ENCODE measurements around the gene PTCH1. TPM values are rescaled to one million over a fixed set of nuclear protein-coding genes. Genes with fewer than 3 reads are reported as not detected.

PTCH1 gene
- total RNA-seq, 1 donor from 2014 or later, result 9.9 TPM

DNA sequence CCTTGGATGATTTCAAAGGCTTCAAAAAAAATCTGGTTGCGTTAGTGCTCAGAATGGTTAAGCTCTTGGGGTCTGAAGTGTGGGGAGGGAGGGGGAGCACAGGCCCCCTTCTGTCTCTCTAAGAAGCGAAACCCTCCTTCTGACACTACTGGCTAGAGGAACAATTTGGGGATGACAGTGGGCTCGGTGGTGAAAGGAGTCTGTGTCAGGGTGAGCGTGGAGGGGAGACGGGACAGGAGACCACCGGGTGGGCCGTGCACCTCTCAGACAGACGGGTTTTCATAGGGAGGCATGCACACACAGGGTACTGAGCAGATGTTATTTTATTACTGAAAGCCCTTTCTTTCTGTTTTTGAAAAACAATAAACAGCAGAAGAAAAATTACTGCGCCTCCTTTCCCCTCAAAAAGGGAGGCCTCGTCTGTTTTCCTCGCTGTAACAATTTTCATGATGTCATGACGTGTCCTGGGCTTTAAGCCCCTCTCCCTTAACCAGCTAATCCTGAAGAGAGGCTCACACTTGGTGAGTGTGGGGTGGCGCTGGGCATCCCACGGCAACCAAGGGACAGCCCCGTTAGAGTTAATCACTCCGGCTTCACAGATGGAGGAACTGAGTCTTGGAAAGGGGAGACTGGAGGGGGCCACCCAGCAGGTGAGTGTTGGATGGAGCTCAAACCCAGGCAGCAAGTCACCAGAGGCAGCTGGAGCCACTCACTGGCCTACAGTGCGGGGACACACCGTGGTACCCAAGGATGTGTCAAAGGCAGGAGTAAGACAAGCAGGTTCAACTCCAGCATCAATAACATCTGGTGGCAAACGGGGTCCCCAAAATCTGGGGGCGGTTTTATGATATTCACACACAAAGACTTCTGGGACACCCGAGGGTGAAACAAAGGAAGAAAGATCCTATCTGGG is 53.4 kb downstream of the PTCH1 start:
- H3K4me1 Mint-ChIP-seq (ENCODE audit: low read depth), result peaks cover 34% of the 10 kb centered on the region
- peaks cover 9% of the 10 kb centered on the region for H3K36me3 Mint-ChIP-seq (ENCODE audit: low read depth)
- peak overlapping the region; percentile 77 for H3K4me3 Mint-ChIP-seq
- intact Hi-C loops (cut with micrococcal nuclease), result loop anchor here (2.0 to 10.0 kb wide), 4 partner anchors 37 to 1101 kb away; no protein-coding TSS in a partner anchor
- peaks cover 52% of the 10 kb centered on the region for H3K27me3 Mint-ChIP-seq (ENCODE audit: insufficient read depth)
- DNase-seq (ENCODE audit: low spot score), result no peak
- peak overlapping the region; percentile 11 for H3K27ac Mint-ChIP-seq
- no peaks in the 10 kb centered on the region for H3K9me3 Mint-ChIP-seq

DNA sequence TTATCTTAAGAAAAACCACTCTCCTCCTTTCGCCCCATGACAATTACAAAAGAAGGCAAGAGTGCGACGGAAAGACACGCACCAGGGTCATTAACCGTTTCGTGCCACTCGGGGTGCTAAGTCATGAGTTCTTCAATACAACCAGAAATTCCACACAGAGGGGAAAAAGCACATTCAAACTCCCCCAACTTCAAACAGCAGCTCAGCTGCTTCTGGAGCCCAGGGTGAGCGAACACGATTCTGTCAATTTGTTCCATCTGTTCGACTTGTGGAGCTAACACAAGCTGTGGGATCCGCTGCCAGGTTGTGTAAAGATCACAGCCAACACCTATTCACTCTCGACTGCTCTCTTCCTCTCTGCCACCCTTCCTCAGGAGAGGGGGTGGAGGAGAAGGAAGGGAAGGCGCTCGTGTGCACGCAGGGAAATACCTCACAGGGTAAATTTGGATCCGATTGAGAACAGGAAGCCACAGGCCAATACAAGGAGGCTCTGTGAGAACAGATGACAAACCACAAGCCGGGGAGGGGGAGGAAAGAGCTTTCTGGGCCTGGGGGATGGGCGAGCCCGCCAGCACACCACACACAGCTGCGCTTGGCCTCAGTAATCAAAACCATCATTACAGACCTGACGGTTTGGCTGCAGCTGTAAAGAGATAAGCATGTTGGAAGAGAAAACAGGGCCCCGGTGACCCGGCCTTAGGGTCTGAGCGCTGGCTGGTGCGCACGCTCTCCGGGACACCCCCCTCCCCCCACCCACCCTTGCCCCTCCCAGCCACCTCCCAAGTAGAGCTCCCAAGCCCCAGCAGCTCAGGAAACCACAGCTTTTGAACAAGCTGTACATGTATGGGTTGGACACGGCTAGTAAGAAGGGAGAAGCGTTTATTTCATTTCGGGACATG is 54.3 kb downstream of the PTCH1 start:
- intact Hi-C loops (cut with micrococcal nuclease), result loop anchor here (1.0 to 10.0 kb wide), 7 partner anchors 32 to 1102 kb away; no protein-coding TSS in a partner anchor
- Mint-ChIP-seq H3K4me3 (peak overlapping the region; percentile 77), H3K27me3 (ENCODE audit: insufficient read depth) (peaks cover 53% of the 10 kb centered on the region), H3K36me3 (ENCODE audit: low read depth) (peaks cover 9% of the 10 kb centered on the region), H3K27ac (peak overlapping the region; percentile 82), H3K9me3 (no peaks in the 10 kb centered on the region), H3K4me1 (ENCODE audit: low read depth) (peaks cover 34% of the 10 kb centered on the region)
- peak; percentile 78 for DNase-seq (ENCODE audit: low spot score)

DNA sequence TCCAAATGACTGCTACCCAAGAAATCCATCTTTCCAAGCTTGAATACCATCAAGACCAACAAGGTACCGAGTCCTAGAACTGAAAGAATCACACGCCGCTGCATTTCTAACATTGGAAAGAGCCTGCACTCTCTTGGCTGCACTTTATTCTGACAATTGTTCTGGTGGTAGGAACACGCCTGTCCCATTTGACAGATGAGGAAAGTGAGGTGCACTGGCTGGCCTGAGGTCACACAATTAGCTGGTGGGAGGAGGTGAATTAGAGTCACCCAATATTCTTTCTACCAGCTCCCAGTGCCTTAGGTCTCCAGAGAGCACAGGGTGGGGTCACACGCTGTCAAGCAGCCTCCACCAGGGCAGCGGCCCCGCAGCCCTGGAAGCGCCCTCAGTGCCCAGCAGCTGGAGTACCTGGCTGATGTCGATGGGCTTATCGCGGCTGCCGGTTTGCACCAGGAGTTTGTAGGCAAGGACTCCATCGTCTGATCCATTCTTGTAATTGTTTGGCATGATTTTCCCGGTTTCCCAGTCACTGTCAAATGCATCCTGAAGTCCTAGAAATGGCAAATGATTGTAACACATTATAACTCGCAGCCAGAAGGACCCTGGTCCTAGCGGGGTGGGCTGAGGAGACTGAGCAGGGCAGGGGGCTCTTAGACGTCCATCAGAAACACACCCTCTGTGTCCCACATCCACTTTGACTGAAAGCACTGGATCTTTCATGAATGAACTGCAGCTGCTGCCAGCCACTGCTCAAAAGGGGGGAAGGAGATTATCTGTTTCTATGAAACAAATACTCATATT is 55.1 kb downstream of the PTCH1 start:
- Mint-ChIP-seq H3K4me1 (ENCODE audit: low read depth) (peaks cover 34% of the 10 kb centered on the region), H3K27ac (peak overlapping the region; percentile 82), H3K9me3 (no peaks in the 10 kb centered on the region), H3K36me3 (ENCODE audit: low read depth) (peaks cover 12% of the 10 kb centered on the region), H3K4me3 (peak overlapping the region; percentile 77), H3K27me3 (ENCODE audit: insufficient read depth) (peaks cover 48% of the 10 kb centered on the region)
- intact Hi-C loops (cut with micrococcal nuclease), result loop anchor here (1.0 to 10.0 kb wide), 7 partner anchors 33 to 1103 kb away; no protein-coding TSS in a partner anchor
- no peak for DNase-seq (ENCODE audit: low spot score)

DNA sequence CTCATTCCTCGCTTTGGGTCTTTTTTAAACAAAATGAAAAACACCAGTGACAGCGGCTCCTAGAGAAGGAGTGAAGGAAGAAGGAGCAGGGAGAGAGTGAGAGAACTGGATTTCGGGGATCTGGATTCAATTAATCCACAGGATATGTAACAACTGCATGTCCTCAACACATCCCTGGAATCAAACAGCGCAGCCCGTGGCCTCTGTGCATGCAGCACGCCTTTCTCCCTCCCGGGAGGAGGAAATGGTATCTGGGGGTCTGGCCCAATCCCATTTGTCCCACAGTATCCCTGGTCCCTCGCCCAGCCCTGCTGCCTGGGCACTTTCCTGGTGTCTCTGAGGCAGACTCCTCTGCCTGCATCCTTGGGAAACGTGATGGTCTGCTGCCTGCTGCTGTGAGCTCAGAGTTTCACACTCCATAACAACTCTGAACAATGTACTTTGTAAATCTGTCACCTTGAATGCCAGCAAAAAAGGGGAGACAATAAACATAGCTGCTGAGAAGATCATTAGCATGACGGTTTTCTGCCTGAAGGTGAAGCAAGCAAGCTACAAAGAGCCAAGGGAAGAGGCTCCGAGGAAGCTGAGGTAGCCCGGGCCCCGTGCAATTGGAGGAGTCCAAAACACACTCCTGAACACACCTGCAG is 56.1 kb downstream of the PTCH1 start:
- peaks cover 48% of the 10 kb centered on the region for H3K27me3 Mint-ChIP-seq (ENCODE audit: insufficient read depth)
- no peak overlapping the region for H3K4me3 Mint-ChIP-seq
- H3K9me3 Mint-ChIP-seq, result no peaks in the 10 kb centered on the region
- no peak for DNase-seq (ENCODE audit: low spot score)
- intact Hi-C loops (cut with micrococcal nuclease), result loop anchor here (5.0 to 10.0 kb wide), 3 partner anchors 288 to 1104 kb away; no protein-coding TSS in a partner anchor
- no peak overlapping the region for H3K27ac Mint-ChIP-seq
- peaks cover 14% of the 10 kb centered on the region for H3K36me3 Mint-ChIP-seq (ENCODE audit: low read depth)
- peaks cover 34% of the 10 kb centered on the region for H3K4me1 Mint-ChIP-seq (ENCODE audit: low read depth)

DNA sequence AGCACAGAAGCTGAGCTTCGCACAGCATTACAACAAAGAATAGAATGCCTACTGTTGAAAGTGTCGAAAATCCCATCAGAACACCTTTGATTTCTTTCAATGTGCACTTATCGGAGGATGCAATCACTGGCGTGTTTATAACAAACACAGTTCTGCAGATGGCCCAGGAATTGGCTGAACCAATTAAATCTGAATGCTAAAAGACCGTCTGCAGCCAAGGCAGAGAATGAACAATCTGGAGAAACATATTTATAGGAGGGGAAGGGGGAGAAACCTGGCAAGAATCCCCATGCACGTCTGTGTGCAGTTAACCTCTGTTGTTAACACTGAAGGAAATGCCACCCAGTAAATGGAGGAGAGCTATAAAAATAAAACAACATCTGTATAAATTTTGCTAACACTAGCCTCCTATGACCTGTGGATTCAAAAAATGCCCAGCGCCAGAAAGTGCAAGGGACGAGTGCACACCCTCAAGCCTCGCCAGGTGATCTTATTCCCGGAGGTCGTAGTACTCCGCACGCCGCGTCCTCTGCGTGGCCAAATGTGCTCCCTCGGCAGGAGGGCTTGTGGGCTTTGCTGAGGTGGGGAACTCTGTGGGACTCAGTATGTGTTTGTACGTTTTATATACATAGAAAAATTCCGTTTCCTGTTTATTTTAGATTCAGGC is 56.8 kb downstream of the PTCH1 start:
- peaks cover 42% of the 10 kb centered on the region for H3K27me3 Mint-ChIP-seq (ENCODE audit: insufficient read depth)
- intact Hi-C loops (cut with micrococcal nuclease), result loop anchor here (5.0 to 10.0 kb wide), 3 partner anchors 288 to 1105 kb away; no protein-coding TSS in a partner anchor

DNA sequence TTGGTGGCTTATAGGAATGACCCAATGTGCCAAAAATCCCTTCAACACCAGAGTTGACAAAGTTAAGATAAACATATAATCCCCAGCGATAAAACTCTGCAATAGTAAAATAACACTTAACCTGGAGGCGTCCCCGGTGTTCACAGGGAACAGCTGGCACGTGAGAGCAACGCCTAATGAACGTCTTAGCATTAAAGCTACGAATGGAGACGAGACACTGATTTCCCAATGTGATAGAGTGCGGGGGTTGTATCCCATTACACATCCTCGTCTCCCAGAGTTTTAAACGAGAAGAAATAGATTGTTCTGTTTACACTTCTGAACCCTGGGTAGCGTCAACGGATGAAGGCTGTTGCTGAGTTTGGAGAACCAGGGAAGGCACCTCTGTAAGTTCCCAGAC is 57.6 kb downstream of the PTCH1 start:
- DNase-seq (ENCODE audit: low spot score), result no peak
- Mint-ChIP-seq H3K4me3 (no peak overlapping the region), H3K9me3 (no peaks in the 10 kb centered on the region), H3K4me1 (ENCODE audit: low read depth) (peaks cover 34% of the 10 kb centered on the region), H3K27ac (no peak overlapping the region), H3K27me3 (ENCODE audit: insufficient read depth) (peaks cover 38% of the 10 kb centered on the region), H3K36me3 (ENCODE audit: low read depth) (peaks cover 11% of the 10 kb centered on the region)
- intact Hi-C loops (cut with micrococcal nuclease), result no loop called here

More for the DNA sequence above, 56.8 kb downstream of the PTCH1 start:
- DNase-seq (ENCODE audit: low spot score), result no peak
- no peak overlapping the region for H3K4me3 Mint-ChIP-seq
- H3K36me3 Mint-ChIP-seq (ENCODE audit: low read depth), result peaks cover 12% of the 10 kb centered on the region
- H3K9me3 Mint-ChIP-seq, result no peaks in the 10 kb centered on the region
- H3K4me1 Mint-ChIP-seq (ENCODE audit: low read depth), result peaks cover 34% of the 10 kb centered on the region
- no peak overlapping the region for H3K27ac Mint-ChIP-seq

DNA sequence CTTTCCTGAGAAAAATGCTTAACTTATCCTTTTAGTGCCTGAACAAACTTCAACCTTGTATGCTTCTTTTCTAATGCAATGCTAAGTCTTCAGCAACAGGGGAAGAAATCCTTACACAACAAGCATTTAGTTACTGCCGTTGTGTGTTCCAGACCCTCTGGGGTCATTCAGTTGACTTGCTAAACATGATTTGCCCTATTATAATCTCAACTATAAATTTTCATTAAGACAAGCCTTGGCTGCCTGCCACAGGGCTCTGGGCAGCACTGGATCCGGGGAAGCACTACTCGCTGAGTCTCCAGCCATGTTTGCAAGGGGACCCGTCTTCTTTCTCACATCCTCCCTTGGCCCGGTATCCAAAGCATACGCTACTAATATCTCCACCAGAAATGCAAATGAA is 58.1 kb downstream of the PTCH1 start:
- DNase-seq (ENCODE audit: low spot score), result no peak
- H3K27me3 Mint-ChIP-seq (ENCODE audit: insufficient read depth), result peaks cover 36% of the 10 kb centered on the region
- no peak overlapping the region for H3K27ac Mint-ChIP-seq
- no peak overlapping the region for H3K4me3 Mint-ChIP-seq
- H3K36me3 Mint-ChIP-seq (ENCODE audit: low read depth), result peaks cover 14% of the 10 kb centered on the region
- intact Hi-C loops (cut with micrococcal nuclease), result no loop called here
- H3K9me3 Mint-ChIP-seq, result no peaks in the 10 kb centered on the region
- peaks cover 30% of the 10 kb centered on the region for H3K4me1 Mint-ChIP-seq (ENCODE audit: low read depth)

DNA sequence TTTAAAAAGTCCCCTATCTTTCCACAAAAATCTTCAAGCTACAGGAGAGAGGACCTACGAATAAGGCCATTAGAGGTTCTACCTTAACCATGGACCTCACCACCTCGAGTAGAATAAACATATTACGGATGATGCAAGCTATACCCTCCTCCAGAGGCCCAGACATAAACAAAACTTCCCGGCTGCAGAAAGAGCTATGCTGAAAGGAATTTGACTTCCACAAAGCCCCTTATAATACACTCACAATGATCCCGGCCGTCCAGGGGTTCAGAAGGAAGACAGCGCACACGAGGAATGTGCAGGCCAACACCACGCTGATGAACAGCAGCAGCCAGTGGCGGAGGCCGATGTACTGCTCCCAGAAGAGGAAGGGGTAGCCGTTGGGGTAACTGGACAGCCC is 59.0 kb downstream of the PTCH1 start:
- DNase-seq (ENCODE audit: low spot score), result no peak
- Mint-ChIP-seq H3K27ac (no peak overlapping the region), H3K9me3 (no peaks in the 10 kb centered on the region), H3K4me1 (ENCODE audit: low read depth) (peaks cover 21% of the 10 kb centered on the region), H3K27me3 (ENCODE audit: insufficient read depth) (peaks cover 32% of the 10 kb centered on the region), H3K36me3 (ENCODE audit: low read depth) (peaks cover 14% of the 10 kb centered on the region), H3K4me3 (no peak overlapping the region)
- intact Hi-C loops (cut with micrococcal nuclease), result no loop called here

DNA sequence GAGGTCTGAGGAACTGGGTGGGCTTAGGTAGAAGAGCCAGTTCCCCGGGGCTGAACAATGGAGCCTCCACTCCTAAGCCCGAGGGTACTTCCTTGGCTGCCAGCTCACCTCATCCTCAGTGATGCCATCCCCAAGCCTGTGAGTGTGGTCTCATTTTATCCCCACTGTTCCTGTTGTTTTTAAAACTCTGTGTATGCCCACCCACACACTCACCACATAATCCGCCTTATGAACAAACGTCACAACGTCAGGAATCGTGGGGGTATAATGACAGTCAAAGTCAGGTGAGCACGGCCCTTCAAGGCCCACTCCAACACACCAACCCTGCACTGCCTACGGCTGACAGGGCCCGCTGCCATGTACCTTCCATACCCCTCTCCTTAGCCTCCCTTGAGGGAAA is 61.1 kb downstream of the PTCH1 start:
- Mint-ChIP-seq H3K36me3 (ENCODE audit: low read depth) (peaks cover 11% of the 10 kb centered on the region), H3K27me3 (ENCODE audit: insufficient read depth) (peaks cover 19% of the 10 kb centered on the region), H3K4me1 (ENCODE audit: low read depth) (peaks cover under 1% of the 10 kb centered on the region), H3K9me3 (no peaks in the 10 kb centered on the region), H3K27ac (no peak overlapping the region), H3K4me3 (no peak overlapping the region)
- DNase-seq (ENCODE audit: low spot score), result no peak
- intact Hi-C loops (cut with micrococcal nuclease), result no loop called here

DNA sequence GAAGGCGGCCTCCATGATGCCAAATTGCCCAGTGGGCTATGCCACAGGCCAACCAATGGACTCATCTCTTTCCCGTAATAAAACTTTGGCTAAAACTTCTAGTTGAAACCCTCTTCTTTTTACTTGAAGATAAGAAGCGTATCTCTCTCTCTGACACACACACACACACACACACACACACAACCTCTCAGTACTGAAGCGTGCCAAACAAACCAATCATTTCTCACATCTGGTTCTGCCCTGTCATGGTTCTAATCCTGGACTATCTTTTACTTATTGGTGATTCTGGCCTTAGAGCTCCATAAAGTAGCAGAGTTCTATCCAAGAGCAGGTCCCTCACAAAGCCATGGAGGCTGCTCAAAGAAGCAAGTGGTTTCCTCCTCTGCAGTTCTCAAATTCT is 64.6 kb downstream of the PTCH1 start:
- Mint-ChIP-seq H3K4me3 (no peak overlapping the region), H3K27me3 (ENCODE audit: insufficient read depth) (peaks cover 6% of the 10 kb centered on the region), H3K36me3 (ENCODE audit: low read depth) (peaks cover 8% of the 10 kb centered on the region), H3K4me1 (ENCODE audit: low read depth) (no peaks in the 10 kb centered on the region), H3K9me3 (no peaks in the 10 kb centered on the region), H3K27ac (no peak overlapping the region)
- DNase-seq (ENCODE audit: low spot score), result no peak
- intact Hi-C loops (cut with micrococcal nuclease), result no loop called here

DNA sequence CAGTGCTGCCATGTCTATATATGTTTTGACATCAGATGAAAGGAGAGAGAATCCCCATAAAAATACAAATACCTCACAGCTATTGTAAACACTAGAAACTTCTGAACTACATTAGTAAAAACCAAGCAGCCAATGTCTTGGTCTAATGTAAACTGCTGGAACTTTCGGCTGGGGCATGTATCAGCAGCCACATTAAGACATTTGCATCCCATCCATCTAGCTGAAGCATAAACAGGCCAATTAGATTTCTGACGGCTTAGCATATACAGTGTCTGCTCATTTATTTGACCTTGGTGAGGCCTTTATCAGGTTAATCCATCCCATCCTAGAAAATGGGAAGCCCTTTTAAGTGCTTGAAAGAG is 65.7 kb downstream of the PTCH1 start:
- intact Hi-C loops (cut with micrococcal nuclease), result no loop called here
- Mint-ChIP-seq H3K9me3 (no peaks in the 10 kb centered on the region), H3K27ac (no peak overlapping the region), H3K27me3 (ENCODE audit: insufficient read depth) (peaks cover 6% of the 10 kb centered on the region), H3K36me3 (ENCODE audit: low read depth) (peaks cover 3% of the 10 kb centered on the region), H3K4me1 (ENCODE audit: low read depth) (no peaks in the 10 kb centered on the region), H3K4me3 (no peak overlapping the region)
- DNase-seq (ENCODE audit: low spot score), result no peak
